H1 (cell line): ENCODE results near the gene TSHB. TPM values are rescaled to one million over a fixed set of nuclear protein-coding genes. Genes with fewer than 3 reads are reported as not detected.

Experiments
- CTCF ChIA-PET: fragments of 300-600 bp; sonication (Branson Sonifier 250); formaldehyde crosslinking; loops from one replicate; lab custom pipeline; 2021; ENCODE audit not compliant: partially characterized antibody; lab: Charles Lee
- POLR2A ChIA-PET: fragments of 300-600 bp; sonication (Branson Sonifier 250); formaldehyde crosslinking; loops from one replicate; lab custom pipeline; 2021; ENCODE audit warnings: inconsistent platforms; ENCODE audit not compliant: partially characterized antibody; lab: Charles Lee
- DNase-seq, 2 experiments: peaks; one replicate each; pipeline versions ENCODE4 v3.0.0 to v3.0.0-alpha.2; 2010 to 2022; ENCODE audit warnings: low spot score in 2 of 2, low read depth in 1 of 2, mixed read lengths in 1 of 2
- FAIRE-seq: peaks from 2 replicates; lab custom pipeline; 2011; peaks lifted over from hg19 to GRCh38; lab: Jason Lieb, UNC
- H2AFZ ChIP-seq: 2 replicates; pipeline ENCODE4 v1.8.1; 2012; ENCODE audit warnings: low read length, inconsistent platforms
- H2AK5ac ChIP-seq: 2 replicates; pipeline ENCODE4 v1.6.1; 2013; ENCODE audit warnings: low read depth, low read length
- H2BK120ac ChIP-seq: replicated peaks from 2 replicates; pipeline ENCODE3; 2013; ENCODE audit warnings: low read depth, low read length, inconsistent platforms
- H2BK12ac ChIP-seq: 2 replicates; pipeline ENCODE4 v1.6.1; 2013; ENCODE audit warnings: low read depth, low read length
- H2BK15ac ChIP-seq: 2 replicates; pipeline ENCODE4 v1.6.1; 2013; ENCODE audit warnings: low read length
- H2BK20ac ChIP-seq: 2 replicates; pipeline ENCODE4 v1.6.1; 2013; ENCODE audit warnings: low read length
- H2BK5ac ChIP-seq: 2 replicates; pipeline ENCODE4 v1.6.1; 2013; ENCODE audit warnings: low read depth, low read length
- H3K14ac ChIP-seq: 2 replicates; pipeline ENCODE4 v1.6.1; 2013; ENCODE audit warnings: inconsistent platforms; ENCODE audit not compliant: insufficient read length
- H3K18ac ChIP-seq: 2 replicates; pipeline ENCODE4 v1.6.1; 2013; ENCODE audit warnings: low read length; ENCODE audit errors: extremely low read depth
- H3K23ac ChIP-seq: 2 replicates; pipeline ENCODE4 v1.6.1; 2013; ENCODE audit warnings: inconsistent platforms; ENCODE audit not compliant: insufficient read length
- H3K23me2 ChIP-seq: 2 replicates; pipeline ENCODE4 v1.6.1; 2013; ENCODE audit warnings: low read depth, low read length
- H3K27ac ChIP-seq: 2 replicates; pipeline ENCODE4 v1.6.1; 2011; ENCODE audit warnings: low read depth, low read length, inconsistent platforms
- H3K27me3 ChIP-seq, 4 experiments: replicated peaks in 1 of 4; 1 replicate in 1 of 4; 2 replicates in 3 of 4; pipeline versions ENCODE4 v1.6.1 to v1.8.1; 2011 to 2013; ENCODE audit warnings: low read length in 3 of 4, mild to moderate bottlenecking in 3 of 4, inconsistent platforms in 2 of 4, mixed read lengths in 2 of 4, moderate library complexity in 1 of 4; ENCODE audit not compliant: control insufficient read depth in 3 of 4, insufficient read depth in 3 of 4; ENCODE audit errors: extremely low read depth in 1 of 4
- H3K36me3 ChIP-seq, 4 experiments: 2 replicates each; pipeline versions ENCODE4 v1.6.1 to v1.8.1; 2011 to 2013; ENCODE audit warnings: mild to moderate bottlenecking in 4 of 4, low read length in 3 of 4, moderate library complexity in 2 of 4, control low read depth in 1 of 4, inconsistent platforms in 1 of 4; ENCODE audit not compliant: insufficient read depth in 4 of 4, control insufficient read depth in 2 of 4
- H3K4ac ChIP-seq: replicated peaks from 2 replicates; pipeline ENCODE3; 2013; ENCODE audit warnings: low read length, low read depth, mixed read lengths, inconsistent platforms; ENCODE audit not compliant: insufficient read length
- H3K4me1 ChIP-seq, 4 experiments: replicated peaks in 1 of 4; 1 replicate in 1 of 4; 2 replicates in 3 of 4; pipeline versions ENCODE4 v1.6.1 to v1.8.1; 2011 to 2013; ENCODE audit warnings: low read length in 3 of 4, inconsistent platforms in 2 of 4, mixed read lengths in 1 of 4; ENCODE audit not compliant: insufficient read depth in 4 of 4, control insufficient read depth in 3 of 4
- H3K4me2 ChIP-seq, 2 experiments: 2 replicates each; pipeline versions ENCODE4 v1.6.1 to v1.8.1; 2011 to 2013; ENCODE audit warnings: low read depth in 2 of 2, low read length in 2 of 2, control low read depth in 1 of 2, inconsistent platforms in 1 of 2, mild to moderate bottlenecking in 1 of 2; ENCODE audit not compliant: insufficient read depth in 1 of 2
- H3K4me3 ChIP-seq, 4 experiments: fragments of 200-600, 300-600 bp in 1 of 4; sonication (generic), shearing (Covaris generic), sonication (Bioruptor Twin) in 1 of 4; 2 replicates each; pipeline versions ENCODE4 v1.5.1 to v1.8.1; 2011 to 2016; ENCODE audit warnings: low read length in 4 of 4, low read depth in 3 of 4, control low read depth in 2 of 4, inconsistent platforms in 2 of 4, mild to moderate bottlenecking in 2 of 4, mixed read lengths in 1 of 4, moderate library complexity in 1 of 4; ENCODE audit not compliant: insufficient read depth in 2 of 4; ENCODE audit errors: extremely low read depth in 1 of 4
- H3K56ac ChIP-seq: replicated peaks from 2 replicates; pipeline ENCODE3; 2013; ENCODE audit warnings: low read depth, mild to moderate bottlenecking, mixed read lengths, low read length, inconsistent platforms; ENCODE audit not compliant: insufficient read length
- H3K79me1 ChIP-seq: 2 replicates; pipeline ENCODE4 v1.6.1; 2013; ENCODE audit warnings: low read depth, low read length, control low read depth
- H3K79me2 ChIP-seq, 2 experiments: 2 replicates each; pipeline versions ENCODE4 v1.6.1 to v1.8.1; 2012 to 2013; ENCODE audit warnings: low read length in 2 of 2, mild to moderate bottlenecking in 2 of 2, inconsistent platforms in 1 of 2; ENCODE audit not compliant: insufficient read depth in 2 of 2, control insufficient read depth in 1 of 2
- H3K9ac ChIP-seq, 4 experiments: replicated peaks in 1 of 4; 1 replicate in 1 of 4; 2 replicates in 3 of 4; pipeline versions ENCODE4 v1.6.1 to v1.8.1; 2011 to 2013; ENCODE audit warnings: low read depth in 3 of 4, low read length in 3 of 4, control low read depth in 2 of 4, mild to moderate bottlenecking in 2 of 4, moderate library complexity in 2 of 4, inconsistent platforms in 1 of 4; ENCODE audit errors: extremely low read depth in 1 of 4
- H3K9me3 ChIP-seq, 2 experiments: 2 replicates each; pipeline versions ENCODE4 v1.6.1 to v1.8.1; 2012 to 2013; ENCODE audit warnings: mild to moderate bottlenecking in 2 of 2, moderate library complexity in 2 of 2, control low read depth in 1 of 2, inconsistent platforms in 1 of 2, low read depth in 1 of 2, low read length in 1 of 2, mixed read lengths in 1 of 2; ENCODE audit not compliant: insufficient read depth in 2 of 2
- H4K20me1 ChIP-seq, 2 experiments: replicated peaks in 1 of 2; 2 replicates each; pipeline versions ENCODE3 to v1.8.1; 2011 to 2013; ENCODE audit warnings: inconsistent platforms in 2 of 2, low read length in 2 of 2, mild to moderate bottlenecking in 1 of 2; ENCODE audit not compliant: insufficient read depth in 2 of 2, control insufficient read depth in 1 of 2
- H4K5ac ChIP-seq: 2 replicates; pipeline ENCODE4 v1.6.1; 2013; ENCODE audit warnings: low read length, low read depth, mixed read lengths, inconsistent platforms; ENCODE audit not compliant: insufficient read length
- H4K8ac ChIP-seq: 2 replicates; pipeline ENCODE4 v1.8.0; 2013; ENCODE audit warnings: mild to moderate bottlenecking, moderate library complexity, low read length, inconsistent platforms; ENCODE audit not compliant: insufficient read depth; ENCODE audit errors: extremely low read depth
- H4K91ac ChIP-seq: replicated peaks from 2 replicates; pipeline ENCODE3; 2013; ENCODE audit warnings: low read length, mixed read lengths, inconsistent platforms; ENCODE audit not compliant: insufficient read length
- CHD1 ChIP-seq: IDR thresholded peaks from 2 replicates; pipeline ENCODE4 v1.6.1; 2012; ENCODE audit warnings: low read depth, low read length, improper control_type of control experiment
- CHD2 ChIP-seq: IDR thresholded peaks from 2 replicates; pipeline ENCODE4 v1.6.1; 2012; ENCODE audit warnings: low read length, improper control_type of control experiment
- EGR1 ChIP-seq: IDR thresholded peaks from 2 replicates; pipeline ENCODE4 v1.6.1; 2011; ENCODE audit warnings: low read depth, low read length, borderline replicate concordance
- EP300 ChIP-seq, 2 experiments: IDR thresholded peaks; 1 replicate in 1 of 2; 2 replicates in 1 of 2; pipeline ENCODE4 v1.6.1; 2011 to 2012; ENCODE audit warnings: low read depth in 2 of 2, low read length in 2 of 2, mild to moderate bottlenecking in 2 of 2, borderline replicate concordance in 1 of 2, inconsistent platforms in 1 of 2, moderate library complexity in 1 of 2
- EZH2 ChIP-seq: fragments of 200-600 bp; sonication (generic); IDR thresholded peaks from 2 replicates; pipeline ENCODE4 v1.7.1; 2012; ENCODE audit warnings: low read depth, mild to moderate bottlenecking, moderate library complexity, low read length, inconsistent platforms; ENCODE audit not compliant: severe bottlenecking
- KDM5A ChIP-seq: fragments of 200-600 bp; IDR thresholded peaks from 2 replicates; pipeline ENCODE4 v1.7.1; 2012; ENCODE audit warnings: mild to moderate bottlenecking, low read length, inconsistent platforms, mixed read lengths
- POLR2AphosphoS5 ChIP-seq: IDR thresholded peaks from 2 replicates; pipeline ENCODE4 v1.6.1; 2011; ENCODE audit warnings: low read depth, low read length
- SAP30 ChIP-seq: fragments of 300-600 bp; sonication (generic); IDR thresholded peaks from 2 replicates; pipeline ENCODE4 v1.7.1; 2012; ENCODE audit warnings: low read length, moderate library complexity, mild to moderate bottlenecking, inconsistent platforms; ENCODE audit not compliant: insufficient read depth, insufficient replicate concordance
- YY1 ChIP-seq: IDR thresholded peaks from 2 replicates; pipeline ENCODE4 v1.6.1; 2011; ENCODE audit warnings: low read depth, mild to moderate bottlenecking, low read length
- WGBS, 2 experiments: shearing (Covaris generic) in 1 of 2; methylation state at CpG; one replicate each; pipeline versions ENCODE4 v1.1.6 to v1.1.7; 2013 to 2015; ENCODE audit warnings: low lambda C conversion rate in 2 of 2, mixed read lengths in 2 of 2, inconsistent platforms in 1 of 2, low coverage in 1 of 2, missing lambda C conversion rate in 1 of 2; ENCODE audit not compliant: insufficient replicate concordance in 2 of 2, insufficient coverage in 1 of 2, insufficient read length in 1 of 2; ENCODE audit errors: extremely low coverage in 1 of 2, missing lambda C conversion rate in 1 of 2; 5-methylcytosine and 5-hydroxymethylcytosine counted together
- polyA plus RNA-seq, 7 experiments: library from polyadenylated mRNA; depleted of rRNA in 3 of 7; stranded (reverse) in 5 of 7; unstranded in 2 of 7; fragments of >200 nt in 5 of 7; fragments of 200-250 nt in 2 of 7; gene quantifications; 1 replicate in 5 of 7; 2 replicates in 1 of 7; 4 replicates in 1 of 7; pipeline versions ENCODE4 v1.2.1 to v1.2.3, GENCODE V29; 2011 to 2013; ENCODE audit warnings: missing spikeins in 2 of 7, mixed read lengths in 2 of 7
- total RNA-seq: library from RNA; stranded (reverse); fragmentation: NEBNext Ultra II Directional; extraction: Animal tissue kit (Norgen Biotek cat#: 25700); gene quantifications from 2 replicates; pipeline ENCODE4 v1.2.1, GENCODE V29; 2021
- TF ChIP-seq, protein P1 (sequence below): IDR thresholded peaks from 2 replicates; pipeline ENCODE4 v1.6.1; 2011; ENCODE audit warnings: low read depth, mild to moderate bottlenecking, low read length; ENCODE audit not compliant: insufficient read depth
- TF ChIP-seq, protein P2 (sequence below), 3 experiments: IDR thresholded peaks; 1 replicate in 2 of 3; 2 replicates in 1 of 3; pipeline versions ENCODE4 v1.5.1 to v1.6.1; 2011; ENCODE audit warnings: low read length in 3 of 3, mild to moderate bottlenecking in 3 of 3, inconsistent platforms in 2 of 3, low read depth in 1 of 3, moderate library complexity in 1 of 3; ENCODE audit not compliant: insufficient read depth in 1 of 3; ENCODE audit errors: control extremely low read depth in 1 of 3

Gene TSHB
- total and polyA plus RNA-seq, 2 of the 8 experiments (the other 6 are each of a cell fraction or from before 2014, with no cell fraction given) = not detected

- Histone ChIP-seq H3K9ac (no peak overlapping the region), H3K18ac (no peak overlapping the region), H2BK12ac (no peak overlapping the region), H3K4me1 (no peaks in the 10 kb centered on the region), H3K4ac (no peak overlapping the region), H3K9me3 (no peaks in the 10 kb centered on the region), H3K4me2 (no peak overlapping the region), H2BK120ac (no peak overlapping the region), H2BK20ac (no peak overlapping the region), H3K23me2 (peaks cover 2% of the 10 kb centered on the region; the same call in 1 of the 2 replicates), H4K8ac (no peak overlapping the region), H3K27me3 (no peaks in the 10 kb centered on the region), H2AFZ (no peak overlapping the region), H3K23ac (no peak overlapping the region), H3K27ac (no peak overlapping the region), H4K5ac (no peak overlapping the region), H3K79me2 (no peaks in the 10 kb centered on the region), H4K91ac (no peak overlapping the region), H2BK15ac (no peak overlapping the region), H3K79me1 (no peaks in the 10 kb centered on the region), H2AK5ac (no peak overlapping the region; the same call in 1 of the 2 replicates), H3K4me3 (no peak overlapping the region), H2BK5ac (no peak overlapping the region), H3K14ac (no peak overlapping the region), H4K20me1 (no peaks in the 10 kb centered on the region), H3K56ac (no peak overlapping the region), H3K36me3 (no peaks in the 10 kb centered on the region)
- DNase-seq (no peak), FAIRE-seq (no peak)
- 93% methylated on average over 1 of the region's 1 CpG; no CpG with 5 or more reads in 1 of the 2 experiments for WGBS, 2 experiments
- ChIA-PET POLR2A (no interaction called here), CTCF (interaction anchor here (1.4 to 13.0 kb wide), 2 partner anchors 17 to 433 kb away, joined by 3 to 106 read pairs; no protein-coding TSS in a partner anchor)
- TF ChIP-seq CHD2 (no peak), EGR1 (no peak), EP300 (IDR thresholded peaks at IDR 0.05; ENCODE audit: borderline replicate concordance in 1 of 2, low read depth in 2 of 2, low read length in 2 of 2) (no peak), EZH2 (no peak), CHD1 (no peak), POLR2AphosphoS5 (no peak), SAP30 (no peak), YY1 (no peak), KDM5A (no peak)
- TF ChIP-seq, protein P1, sequence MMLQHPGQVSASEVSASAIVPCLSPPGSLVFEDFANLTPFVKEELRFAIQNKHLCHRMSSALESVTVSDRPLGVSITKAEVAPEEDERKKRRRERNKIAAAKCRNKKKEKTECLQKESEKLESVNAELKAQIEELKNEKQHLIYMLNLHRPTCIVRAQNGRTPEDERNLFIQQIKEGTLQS = no peak
- TF ChIP-seq, protein P2, sequence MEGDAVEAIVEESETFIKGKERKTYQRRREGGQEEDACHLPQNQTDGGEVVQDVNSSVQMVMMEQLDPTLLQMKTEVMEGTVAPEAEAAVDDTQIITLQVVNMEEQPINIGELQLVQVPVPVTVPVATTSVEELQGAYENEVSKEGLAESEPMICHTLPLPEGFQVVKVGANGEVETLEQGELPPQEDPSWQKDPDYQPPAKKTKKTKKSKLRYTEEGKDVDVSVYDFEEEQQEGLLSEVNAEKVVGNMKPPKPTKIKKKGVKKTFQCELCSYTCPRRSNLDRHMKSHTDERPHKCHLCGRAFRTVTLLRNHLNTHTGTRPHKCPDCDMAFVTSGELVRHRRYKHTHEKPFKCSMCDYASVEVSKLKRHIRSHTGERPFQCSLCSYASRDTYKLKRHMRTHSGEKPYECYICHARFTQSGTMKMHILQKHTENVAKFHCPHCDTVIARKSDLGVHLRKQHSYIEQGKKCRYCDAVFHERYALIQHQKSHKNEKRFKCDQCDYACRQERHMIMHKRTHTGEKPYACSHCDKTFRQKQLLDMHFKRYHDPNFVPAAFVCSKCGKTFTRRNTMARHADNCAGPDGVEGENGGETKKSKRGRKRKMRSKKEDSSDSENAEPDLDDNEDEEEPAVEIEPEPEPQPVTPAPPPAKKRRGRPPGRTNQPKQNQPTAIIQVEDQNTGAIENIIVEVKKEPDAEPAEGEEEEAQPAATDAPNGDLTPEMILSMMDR (IDR thresholded peaks at IDR 0.05; ENCODE audit: control extremely low read depth in 1 of 3, insufficient read depth in 1 of 3, low read depth in 1 of 3, low read length in 3 of 3) = no peak
Measured at GRCh38 chr1:115035652-115036051, 6.0 kb downstream of the TSHB start.
